Gastrocnemius medialis (tissue), 4 donors: ENCODE data around the gene ZPR1.

ENCODE experiments used
- CTCF ChIP-seq, 5 experiments: fragments of 450-650 bp in 3 of 5; fragments of 200-600 bp in 2 of 5; sonication (generic) in 2 of 5; IDR thresholded peaks in 4 of 5; conservative IDR thresholded peaks in 1 of 5; 1 replicate in 4 of 5; 2 replicates in 1 of 5; pipeline ENCODE4 v1.5.1; 2016 to 2019; ENCODE audit warnings: antibody characterized with exemption in 5 of 5, mild to moderate bottlenecking in 3 of 5, moderate library complexity in 3 of 5
- POLR2A ChIP-seq, 2 donors: fragments of 450-650 bp; IDR thresholded peaks; one replicate each; pipeline ENCODE4 v1.6.1; 2017; ENCODE audit warnings: antibody characterized with exemption in 2 of 2, mild to moderate bottlenecking in 2 of 2, moderate library complexity in 2 of 2

DNA sequence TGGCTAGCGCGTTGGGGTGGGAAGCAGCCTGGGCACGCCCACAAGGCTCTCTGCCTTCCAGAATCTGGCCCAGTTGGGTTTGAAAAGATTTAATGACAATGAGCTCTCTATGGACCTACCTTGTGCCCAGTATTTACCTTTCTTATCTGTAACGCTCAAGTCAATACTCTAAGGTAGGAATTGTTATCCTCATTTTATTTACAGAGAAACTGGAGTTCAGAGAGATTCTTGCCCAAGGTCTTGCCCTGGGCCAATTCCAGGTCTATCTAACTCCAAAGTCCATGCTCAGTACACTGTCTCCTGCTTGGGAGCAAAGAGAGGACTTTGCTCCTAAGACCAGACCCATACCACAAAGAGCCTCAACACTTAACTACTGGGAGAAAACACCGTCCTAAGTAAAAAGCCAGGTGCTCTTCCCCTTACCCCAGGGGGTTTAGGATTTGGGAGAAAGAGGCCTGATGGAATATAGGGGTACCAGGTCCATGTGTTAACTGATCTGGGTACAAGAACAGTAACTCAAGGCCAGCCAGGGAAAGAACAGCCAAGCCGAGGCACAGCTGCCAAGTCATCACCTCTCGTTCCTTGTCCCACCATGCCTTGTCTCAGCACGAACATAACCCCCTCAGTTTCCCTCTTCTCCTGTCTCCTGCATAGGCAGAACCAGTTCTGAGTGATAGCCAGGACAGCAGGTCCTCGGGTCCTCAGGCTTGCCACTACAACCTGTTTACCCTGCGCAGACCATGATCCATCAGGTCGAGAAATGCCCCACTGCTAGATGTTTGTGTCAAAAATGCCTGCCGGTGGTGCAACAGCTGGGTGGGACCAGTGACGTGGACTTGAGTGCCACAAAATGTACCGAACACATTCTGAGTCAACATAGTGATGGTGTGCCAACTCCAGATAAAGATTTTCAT lies 20.7 kb upstream of the ZPR1 start:
- TF ChIP-seq CTCF (IDR thresholded peaks at IDR 0.05 in 4 of 5, conservative IDR thresholded peaks at IDR 0.05 in 1 of 5), result no peak
- no peak for TF ChIP-seq POLR2A (IDR thresholded peaks at IDR 0.05)
